NCI-H1417 treated with DMSO at 0.1 percent for 48 hours (cell line): ENCODE measurements around the gene LMBRD1.
"Not testable (repeated sequence)": the region's sequence is repeated elsewhere in the genome, so short reads cannot be mapped to it uniquely, and the experiment has no call there.

Experiments used
- DNase-seq: peaks from one replicate; lab custom pipeline; 2025; lab: John Stamatoyannopoulos, UW

LMBRD1 gene

GRCh38 chr6:69732640-69733039 lies 64.2 kb downstream of the LMBRD1 start:
- DNase-seq: no peak

- DNase-seq: no peak
These were observed 64.8 kb downstream of the LMBRD1 start for GRCh38 chr6:69732045-69732444.

GRCh38 chr6:69729870-69730449 lies 66.8 kb downstream of the LMBRD1 start:
- DNase-seq: no peak

- DNase-seq: no peak
These were observed 74.1 kb downstream of the LMBRD1 start for GRCh38 chr6:69722683-69723082.

- no peak for DNase-seq
These were observed 77.1 kb downstream of the LMBRD1 start for GRCh38 chr6:69719602-69720193.

- DNase-seq: no peak
These were observed 90.1 kb downstream of the LMBRD1 start for GRCh38 chr6:69706724-69707123.

- no peak for DNase-seq
These were observed 90.9 kb downstream of the LMBRD1 start for GRCh38 chr6:69705954-69706353.

GRCh38 chr6:69704916-69705315 lies 91.9 kb downstream of the LMBRD1 start:
- DNase-seq: no peak

- DNase-seq: no peak
These were observed 97.2 kb downstream of the LMBRD1 start for GRCh38 chr6:69699655-69700054.

- DNase-seq: no peak
These were observed 100.5 kb downstream of the LMBRD1 start for GRCh38 chr6:69696273-69696672.

GRCh38 chr6:69693762-69694161 lies 103.0 kb downstream of the LMBRD1 start:
- no peak for DNase-seq

- no peak for DNase-seq
These were observed 105.8 kb downstream of the LMBRD1 start for GRCh38 chr6:69690986-69691385.

GRCh38 chr6:69680302-69680701 lies 116.5 kb downstream of the LMBRD1 start:
- DNase-seq: no peak

- DNase-seq: no peak
These were observed 123.5 kb downstream of the LMBRD1 start for GRCh38 chr6:69673298-69673697.

- no peak for DNase-seq
These were observed 127.9 kb downstream of the LMBRD1 start for GRCh38 chr6:69668916-69669315.

GRCh38 chr6:69666779-69667178 lies 130.0 kb downstream of the LMBRD1 start:
- not testable (repeated sequence) for DNase-seq

- DNase-seq: no peak
These were observed 131.4 kb downstream of the LMBRD1 start for GRCh38 chr6:69665437-69665836.

- DNase-seq: no peak
These were observed 132.3 kb downstream of the LMBRD1 start for GRCh38 chr6:69664551-69664950.

GRCh38 chr6:69663215-69663614 lies 133.6 kb downstream of the LMBRD1 start:
- no peak for DNase-seq

- DNase-seq: no peak
These were observed 146.1 kb downstream of the LMBRD1 start for GRCh38 chr6:69650703-69651102.

GRCh38 chr6:69647726-69648125 lies 149.1 kb downstream of the LMBRD1 start:
- no peak for DNase-seq

- no peak for DNase-seq
These were observed 153.1 kb downstream of the LMBRD1 start for GRCh38 chr6:69643688-69644087.

- DNase-seq: no peak
These were observed 163.9 kb downstream of the LMBRD1 start for GRCh38 chr6:69632932-69633331.
